ENCODE results near the gene WDR82.

The WDR82 gene

GRCh38 chr3:52253314-52254304 lies 24.8 kb downstream of the WDR82 start:
- no peak overlapping the region for H3K4me3 ChIP-seq (ENCODE audit: low read length)
- DNase-seq (ENCODE audit: low read depth), result no peak
- TF ChIP-seq, protein P1, sequence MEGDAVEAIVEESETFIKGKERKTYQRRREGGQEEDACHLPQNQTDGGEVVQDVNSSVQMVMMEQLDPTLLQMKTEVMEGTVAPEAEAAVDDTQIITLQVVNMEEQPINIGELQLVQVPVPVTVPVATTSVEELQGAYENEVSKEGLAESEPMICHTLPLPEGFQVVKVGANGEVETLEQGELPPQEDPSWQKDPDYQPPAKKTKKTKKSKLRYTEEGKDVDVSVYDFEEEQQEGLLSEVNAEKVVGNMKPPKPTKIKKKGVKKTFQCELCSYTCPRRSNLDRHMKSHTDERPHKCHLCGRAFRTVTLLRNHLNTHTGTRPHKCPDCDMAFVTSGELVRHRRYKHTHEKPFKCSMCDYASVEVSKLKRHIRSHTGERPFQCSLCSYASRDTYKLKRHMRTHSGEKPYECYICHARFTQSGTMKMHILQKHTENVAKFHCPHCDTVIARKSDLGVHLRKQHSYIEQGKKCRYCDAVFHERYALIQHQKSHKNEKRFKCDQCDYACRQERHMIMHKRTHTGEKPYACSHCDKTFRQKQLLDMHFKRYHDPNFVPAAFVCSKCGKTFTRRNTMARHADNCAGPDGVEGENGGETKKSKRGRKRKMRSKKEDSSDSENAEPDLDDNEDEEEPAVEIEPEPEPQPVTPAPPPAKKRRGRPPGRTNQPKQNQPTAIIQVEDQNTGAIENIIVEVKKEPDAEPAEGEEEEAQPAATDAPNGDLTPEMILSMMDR (conservative IDR thresholded peaks at IDR 0.05; ENCODE audit: low read depth, low read length), result no peak

- no peak overlapping the region for H3K4me3 ChIP-seq (ENCODE audit: low read length)
- DNase-seq (ENCODE audit: low read depth), result no peak
- TF ChIP-seq, protein P1 (conservative IDR thresholded peaks at IDR 0.05; ENCODE audit: low read depth, low read length), result no peak
Observed at GRCh38 chr3:52250122-52250521, 28.3 kb downstream of the WDR82 start.

GRCh38 chr3:52249683-52250082 lies 28.8 kb downstream of the WDR82 start:
- no peak overlapping the region for H3K4me3 ChIP-seq (ENCODE audit: low read length)
- DNase-seq (ENCODE audit: low read depth), result no peak
- TF ChIP-seq, protein P1 (conservative IDR thresholded peaks at IDR 0.05; ENCODE audit: low read depth, low read length), result no peak

GRCh38 chr3:52248816-52249547 lies 29.5 kb downstream of the WDR82 start:
- TF ChIP-seq, protein P1 (conservative IDR thresholded peaks at IDR 0.05; ENCODE audit: low read depth, low read length), result no peak
- DNase-seq (ENCODE audit: low read depth), result no peak
- no peak overlapping the region for H3K4me3 ChIP-seq (ENCODE audit: low read length)

GRCh38 chr3:52248165-52248541 lies 30.3 kb downstream of the WDR82 start:
- TF ChIP-seq, protein P1 (conservative IDR thresholded peaks at IDR 0.05; ENCODE audit: low read depth, low read length), result no peak
- H3K4me3 ChIP-seq (ENCODE audit: low read length), result no peak overlapping the region
- no peak for DNase-seq (ENCODE audit: low read depth)

GRCh38 chr3:52247409-52248164 lies 30.9 kb downstream of the WDR82 start:
- TF ChIP-seq, protein P1 (conservative IDR thresholded peaks at IDR 0.05; ENCODE audit: low read depth, low read length), result no peak
- no peak for DNase-seq (ENCODE audit: low read depth)

More at GRCh38 chr3:52247409-52248164, 30.9 kb downstream of the WDR82 start:
- H3K4me3 ChIP-seq (ENCODE audit: low read length), result no peak overlapping the region

Measured in retinal pigment epithelial cell (primary cell).